Activated T-helper 17 cell treated with anti-CD3 and anti-CD28 coated beads, Interleukin-2, amount 50 U/mL, for 72 hours (primary cell): ENCODE results near the gene MBP. TPM values are rescaled to one million over a fixed set of nuclear protein-coding genes. Genes with fewer than 3 reads are reported as not detected.

Experiments used
- ATAC-seq: fragments of 150-1000 bp; cut with Tn5 transposase; replicated peaks from 2 replicates; pipeline ENCODE4 v1.10.0; 2021; ENCODE audit warnings: mild to moderate bottlenecking, moderate library complexity
- H3K27ac Mint-ChIP-seq: one replicate; pipeline ENCODE4 v1.8.0; 2022; ENCODE audit warnings: mixed read lengths
- H3K27me3 Mint-ChIP-seq: one replicate; pipeline ENCODE4 v1.8.0; 2022; ENCODE audit warnings: mixed read lengths
- H3K36me3 Mint-ChIP-seq: one replicate; pipeline ENCODE4 v1.8.0; 2022; ENCODE audit warnings: low read depth, mild to moderate bottlenecking, mixed read lengths
- H3K4me1 Mint-ChIP-seq: one replicate; pipeline ENCODE4 v1.8.0; 2022; ENCODE audit warnings: mixed read lengths
- H3K4me3 Mint-ChIP-seq: one replicate; pipeline ENCODE4 v1.8.0; 2022; ENCODE audit warnings: mild to moderate bottlenecking, mixed read lengths
- H3K9me3 Mint-ChIP-seq: one replicate; pipeline ENCODE4 v1.8.0; 2022; ENCODE audit warnings: mixed read lengths
- total RNA-seq, 2 donors: library from RNA; stranded (reverse); gene quantifications; one replicate each; pipeline ENCODE4 v1.2.3, GENCODE V29; 2022

Gene MBP
- total RNA-seq, 2 donors from 2014 or later, result 55.7 to 66.5 TPM

DNA sequence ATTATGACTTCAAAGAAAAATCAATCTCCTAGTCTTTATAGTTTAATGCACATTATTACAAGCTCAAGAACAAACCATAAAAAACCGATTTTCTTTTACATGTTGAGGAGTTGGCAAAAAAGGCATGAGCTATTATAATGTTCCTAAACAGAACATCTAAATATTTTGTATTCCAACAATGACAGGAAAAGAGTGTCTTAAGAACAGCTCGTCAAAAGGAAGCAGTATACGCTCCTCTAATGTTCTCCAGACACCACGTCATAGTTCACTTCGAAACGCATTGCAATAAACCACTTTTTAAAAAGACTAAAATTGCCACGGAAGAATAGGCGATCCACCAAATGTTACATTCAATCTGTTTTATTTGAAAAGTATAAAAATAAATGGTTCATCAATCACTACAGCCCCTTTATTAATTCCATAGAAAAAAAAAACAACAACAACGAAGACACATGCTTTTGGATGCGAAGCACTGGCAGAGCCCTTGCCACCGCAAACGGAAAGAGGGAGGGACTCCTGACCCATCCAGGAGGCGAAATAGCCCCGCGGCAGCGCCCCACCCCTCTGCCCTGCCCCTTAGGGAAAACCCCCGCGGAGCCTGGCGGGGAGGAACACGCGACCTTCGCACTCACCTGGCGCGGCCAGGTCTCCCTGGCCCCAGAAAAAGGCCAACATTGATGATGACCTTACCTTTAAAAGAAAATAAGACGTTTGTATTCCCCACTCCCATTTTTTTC is 45.8 kb downstream of the MBP start:
- Mint-ChIP-seq H3K27ac (peak overlapping the region; percentile 37), H3K36me3 (peaks cover 36% of the 10 kb centered on the region), H3K9me3 (no peaks in the 10 kb centered on the region), H3K27me3 (no peaks in the 10 kb centered on the region), H3K4me1 (peaks cover 39% of the 10 kb centered on the region), H3K4me3 (no peak overlapping the region)
- ATAC-seq, result no peak

DNA sequence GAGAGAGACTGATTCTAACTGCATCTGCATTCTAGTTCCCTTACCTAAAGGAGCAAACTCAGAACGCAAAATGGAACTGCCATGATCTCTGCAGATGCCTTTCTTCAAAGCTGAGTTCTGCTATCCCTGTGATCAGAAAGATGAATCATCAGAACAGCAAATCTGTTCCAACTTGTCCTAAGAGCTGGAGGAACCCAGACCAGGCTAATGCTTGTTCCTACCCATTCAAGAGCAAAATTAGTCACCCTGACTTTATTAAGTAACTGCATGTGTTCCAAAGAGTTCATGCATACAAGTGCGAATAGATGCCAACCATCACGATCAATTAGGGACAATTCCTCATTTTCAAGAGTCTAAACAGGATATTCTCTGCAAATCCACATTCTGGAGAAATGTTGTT is 46.5 kb downstream of the MBP start:
- Mint-ChIP-seq H3K9me3 (no peaks in the 10 kb centered on the region), H3K27ac (peak overlapping the region; percentile 37), H3K4me3 (no peak overlapping the region), H3K36me3 (peaks cover 38% of the 10 kb centered on the region), H3K4me1 (peaks cover 40% of the 10 kb centered on the region), H3K27me3 (no peaks in the 10 kb centered on the region)
- peak; percentile 51 for ATAC-seq

DNA sequence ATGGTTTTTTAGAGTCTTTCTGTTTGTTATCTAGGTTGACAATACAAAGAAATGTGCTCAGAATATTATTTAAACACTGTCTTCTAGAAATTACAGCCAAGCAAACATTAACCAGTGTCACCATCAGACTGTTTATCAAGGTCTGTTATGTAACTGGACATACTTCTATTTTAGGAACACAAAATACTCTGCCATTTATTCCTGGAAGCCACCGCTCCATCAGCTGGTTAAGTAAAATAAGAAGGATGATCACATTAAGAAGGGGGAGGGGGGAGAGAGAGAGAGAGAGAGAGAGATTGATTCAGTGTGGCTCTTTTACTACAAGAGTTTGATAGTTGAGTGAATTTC is 47.9 kb downstream of the MBP start:
- H3K4me1 Mint-ChIP-seq, result peaks cover 36% of the 10 kb centered on the region

DNA sequence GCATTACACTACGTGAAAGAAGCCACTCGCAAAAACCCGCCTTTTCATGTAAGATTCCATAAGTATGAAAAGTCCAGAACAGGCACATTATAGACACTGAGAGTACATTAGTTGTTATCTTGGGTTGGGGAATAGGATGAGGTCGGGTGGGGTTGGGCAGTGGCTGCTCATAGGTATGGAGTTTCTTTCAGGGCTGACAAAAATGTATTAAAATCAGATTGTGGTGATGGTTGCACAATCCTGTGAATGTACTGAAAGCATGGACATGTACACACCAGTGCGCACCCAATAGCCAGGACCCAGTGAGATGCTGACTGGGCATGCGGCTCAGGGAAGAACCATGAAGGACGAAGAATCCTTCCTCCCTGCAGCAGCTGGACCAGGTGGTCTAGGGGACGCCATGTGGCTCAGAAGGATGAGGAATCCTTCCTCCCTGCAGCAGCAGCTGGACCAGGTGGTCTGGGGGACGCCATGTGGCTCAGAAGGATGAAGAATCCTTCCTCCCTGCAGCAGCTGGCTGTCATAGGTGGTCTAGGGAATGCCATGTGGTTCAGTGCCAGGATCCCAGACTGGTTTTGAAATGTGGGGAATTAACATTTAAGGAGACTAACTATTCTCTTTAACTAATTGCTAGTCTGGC is 50.1 kb downstream of the MBP start:
- peaks cover 43% of the 10 kb centered on the region for H3K36me3 Mint-ChIP-seq
- no peak overlapping the region for H3K4me3 Mint-ChIP-seq
- ATAC-seq, result no peak
- H3K27me3 Mint-ChIP-seq, result no peaks in the 10 kb centered on the region
- no peak overlapping the region for H3K27ac Mint-ChIP-seq
- H3K4me1 Mint-ChIP-seq, result peaks cover 43% of the 10 kb centered on the region
- no peaks in the 10 kb centered on the region for H3K9me3 Mint-ChIP-seq

More for the DNA sequence above, 47.9 kb downstream of the MBP start:
- Mint-ChIP-seq H3K36me3 (peaks cover 34% of the 10 kb centered on the region), H3K4me3 (no peak overlapping the region), H3K27me3 (no peaks in the 10 kb centered on the region), H3K27ac (peak overlapping the region; percentile 46), H3K9me3 (no peaks in the 10 kb centered on the region)
- ATAC-seq, result no peak

DNA sequence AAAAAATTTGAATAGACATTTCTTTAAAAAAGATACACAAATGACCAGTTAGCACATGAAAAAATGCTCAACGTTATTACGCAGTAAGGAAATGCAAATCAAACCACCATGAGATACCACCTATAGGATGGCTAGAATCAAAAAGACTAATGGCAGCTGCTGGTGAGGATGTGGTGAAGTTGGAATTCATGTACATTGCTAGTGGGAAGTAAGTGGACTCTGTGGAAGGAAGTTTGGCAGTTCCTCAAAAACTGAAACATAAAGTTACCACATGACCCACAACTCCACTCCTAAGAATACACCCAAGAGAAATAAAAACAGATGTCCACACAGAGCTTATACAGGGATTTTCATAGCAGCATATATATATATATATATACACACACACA is 51.2 kb downstream of the MBP start:
- H3K27ac Mint-ChIP-seq, result peak overlapping the region; percentile 78

DNA sequence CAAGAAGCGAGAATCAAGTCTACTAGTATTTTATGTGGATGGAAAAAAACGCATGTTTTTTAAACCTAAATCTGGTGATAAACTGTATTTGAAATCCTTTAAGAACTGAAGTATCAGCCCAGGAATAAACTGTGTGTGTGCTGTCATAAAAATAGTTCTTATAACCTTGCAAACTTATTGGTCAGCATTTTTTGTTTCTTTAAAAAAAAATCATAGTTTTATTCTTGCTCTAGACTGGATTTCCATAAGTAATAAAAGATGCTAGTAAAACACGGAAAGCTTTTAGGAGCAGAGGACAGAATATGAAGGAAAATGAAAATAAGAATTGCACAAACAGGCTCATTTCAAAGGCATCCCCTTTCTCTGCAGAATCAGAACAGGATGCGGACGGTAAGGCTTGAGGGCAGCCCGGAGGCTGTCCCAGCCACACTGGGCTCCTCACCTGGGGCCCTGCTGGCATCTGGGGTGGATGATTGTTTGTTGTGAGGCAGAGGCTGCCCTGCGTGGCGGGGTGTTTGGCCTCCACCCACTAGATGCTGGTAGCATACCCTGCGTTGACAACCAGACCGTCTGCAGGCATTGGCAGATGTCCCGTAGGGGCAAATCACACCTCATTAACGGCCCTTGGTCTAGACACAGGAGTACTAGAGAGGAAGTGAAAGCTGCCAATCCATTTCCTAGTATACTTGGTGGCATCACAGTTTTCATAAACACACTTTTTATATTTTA is 52.5 kb downstream of the MBP start:
- no peaks in the 10 kb centered on the region for H3K9me3 Mint-ChIP-seq
- peak overlapping the region; percentile 56 for H3K4me3 Mint-ChIP-seq
- no peak overlapping the region for H3K27ac Mint-ChIP-seq
- peak; percentile 51 for ATAC-seq
- H3K4me1 Mint-ChIP-seq, result peaks cover 43% of the 10 kb centered on the region
- H3K36me3 Mint-ChIP-seq, result peaks cover 47% of the 10 kb centered on the region
- H3K27me3 Mint-ChIP-seq, result no peaks in the 10 kb centered on the region

More for the DNA sequence above, 51.2 kb downstream of the MBP start:
- H3K36me3 Mint-ChIP-seq, result peaks cover 46% of the 10 kb centered on the region
- H3K4me3 Mint-ChIP-seq, result peak overlapping the region; percentile 56
- no peaks in the 10 kb centered on the region for H3K27me3 Mint-ChIP-seq
- no peak for ATAC-seq
- H3K9me3 Mint-ChIP-seq, result no peaks in the 10 kb centered on the region
- H3K4me1 Mint-ChIP-seq, result peaks cover 43% of the 10 kb centered on the region

DNA sequence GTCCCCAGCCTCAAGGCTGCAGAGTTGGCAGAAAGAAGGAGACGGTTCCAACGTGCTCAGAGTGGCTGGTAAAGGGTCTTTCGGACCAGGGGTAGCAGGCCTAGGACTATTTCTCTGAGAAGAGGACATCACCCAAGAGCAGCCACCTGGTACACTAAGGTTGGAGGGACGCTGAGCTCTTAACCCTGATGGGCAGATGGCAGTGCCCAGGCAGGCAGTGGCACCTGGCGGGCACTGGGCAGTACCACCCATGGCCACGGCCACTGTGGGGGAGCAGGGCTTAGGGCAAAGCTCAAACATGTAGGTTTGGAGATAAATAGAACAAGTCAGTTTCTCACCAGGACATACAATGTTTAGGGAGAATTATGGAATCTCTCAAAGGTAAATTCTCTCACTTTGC is 53.5 kb downstream of the MBP start:
- peaks cover 41% of the 10 kb centered on the region for H3K4me1 Mint-ChIP-seq
- no peaks in the 10 kb centered on the region for H3K27me3 Mint-ChIP-seq
- peaks cover 49% of the 10 kb centered on the region for H3K36me3 Mint-ChIP-seq
- no peak for ATAC-seq
- H3K4me3 Mint-ChIP-seq, result no peak overlapping the region
- H3K9me3 Mint-ChIP-seq, result no peaks in the 10 kb centered on the region
- peak overlapping the region; percentile 74 for H3K27ac Mint-ChIP-seq

DNA sequence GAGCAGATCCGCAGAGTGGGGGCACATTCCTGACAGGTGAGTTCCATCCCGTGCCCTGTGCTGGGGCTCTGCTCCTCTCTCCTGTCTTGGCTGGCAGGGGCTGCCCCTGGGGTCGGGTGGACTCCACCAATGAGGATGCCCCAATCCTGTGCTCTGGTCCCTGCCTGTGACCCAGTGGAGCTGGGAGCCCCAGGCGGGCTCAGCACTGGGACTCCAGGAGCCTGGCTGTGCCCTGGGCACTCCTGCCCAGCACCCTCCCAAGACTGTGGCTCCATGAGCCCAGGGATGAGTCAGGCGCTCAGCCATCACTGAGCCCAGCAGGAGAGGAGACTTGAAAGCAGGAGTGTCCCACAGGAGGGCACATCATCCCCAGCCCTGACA is 53.9 kb downstream of the MBP start:
- Mint-ChIP-seq H3K27me3 (no peaks in the 10 kb centered on the region), H3K36me3 (peaks cover 54% of the 10 kb centered on the region), H3K4me3 (no peak overlapping the region), H3K27ac (peak overlapping the region; percentile 74), H3K4me1 (peaks cover 41% of the 10 kb centered on the region), H3K9me3 (no peaks in the 10 kb centered on the region)
- ATAC-seq, result no peak

DNA sequence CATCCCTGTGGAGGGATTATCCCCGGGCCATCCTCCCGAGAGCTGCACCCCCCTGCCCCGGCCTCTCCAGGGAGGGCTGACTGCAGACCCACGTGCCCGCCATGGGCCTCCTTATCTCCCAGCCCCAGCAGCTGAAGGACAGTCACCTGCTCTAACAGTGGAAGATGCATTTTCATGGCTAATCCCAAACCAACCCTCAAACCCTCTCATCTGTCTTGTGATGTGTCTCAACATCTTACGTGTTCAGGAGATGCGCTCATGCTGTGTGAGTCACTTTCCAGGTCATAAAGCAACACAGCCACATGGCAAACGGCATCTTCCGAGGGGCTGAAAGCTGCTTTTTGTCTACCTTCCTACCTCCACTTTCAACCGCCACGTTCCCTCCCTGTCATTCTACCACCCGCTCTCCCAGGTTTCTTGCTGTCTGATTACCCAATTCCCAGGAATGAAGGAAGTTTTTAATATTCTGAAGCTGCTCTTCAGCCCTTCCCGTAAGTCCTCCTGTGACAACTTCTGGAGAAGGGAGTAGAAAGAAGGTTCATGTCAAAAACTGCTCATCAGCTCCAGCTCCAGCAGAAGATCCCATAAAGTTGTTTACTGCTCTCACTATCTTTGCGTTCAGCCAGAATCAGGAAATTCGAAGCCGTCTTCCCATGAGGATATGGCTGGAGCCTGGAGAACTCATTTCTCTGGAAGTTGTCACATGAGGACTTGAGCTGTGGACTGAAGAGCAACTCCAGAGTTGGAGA is 54.5 kb downstream of the MBP start:
- no peaks in the 10 kb centered on the region for H3K9me3 Mint-ChIP-seq
- peak overlapping the region; percentile 74 for H3K27ac Mint-ChIP-seq
- no peak for ATAC-seq
- H3K36me3 Mint-ChIP-seq, result peaks cover 57% of the 10 kb centered on the region
- H3K4me1 Mint-ChIP-seq, result peaks cover 43% of the 10 kb centered on the region
- no peaks in the 10 kb centered on the region for H3K27me3 Mint-ChIP-seq
- no peak overlapping the region for H3K4me3 Mint-ChIP-seq

DNA sequence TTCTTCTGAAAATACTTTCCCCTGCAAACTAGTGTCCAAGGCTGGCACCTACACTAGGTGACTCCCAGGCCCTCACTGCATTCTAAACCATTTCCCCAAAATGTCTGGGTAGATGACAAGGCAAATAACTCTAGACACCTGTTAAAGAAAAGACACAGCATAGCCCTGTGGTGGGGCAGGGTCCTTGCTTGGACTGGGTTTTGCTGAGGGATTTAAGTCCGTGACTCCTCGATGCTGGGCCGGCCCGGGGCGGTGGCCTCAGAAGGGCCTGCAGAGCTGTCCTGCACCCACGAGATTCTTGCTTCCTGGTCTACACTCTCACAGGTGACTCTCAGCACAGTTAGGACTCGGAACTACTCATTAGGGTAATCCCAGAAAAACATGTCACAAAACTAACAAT is 55.2 kb downstream of the MBP start:
- no peaks in the 10 kb centered on the region for H3K27me3 Mint-ChIP-seq
- H3K4me3 Mint-ChIP-seq, result no peak overlapping the region
- no peak overlapping the region for H3K27ac Mint-ChIP-seq
- H3K36me3 Mint-ChIP-seq, result peaks cover 57% of the 10 kb centered on the region
- no peak for ATAC-seq
- peaks cover 43% of the 10 kb centered on the region for H3K4me1 Mint-ChIP-seq
- no peaks in the 10 kb centered on the region for H3K9me3 Mint-ChIP-seq

DNA sequence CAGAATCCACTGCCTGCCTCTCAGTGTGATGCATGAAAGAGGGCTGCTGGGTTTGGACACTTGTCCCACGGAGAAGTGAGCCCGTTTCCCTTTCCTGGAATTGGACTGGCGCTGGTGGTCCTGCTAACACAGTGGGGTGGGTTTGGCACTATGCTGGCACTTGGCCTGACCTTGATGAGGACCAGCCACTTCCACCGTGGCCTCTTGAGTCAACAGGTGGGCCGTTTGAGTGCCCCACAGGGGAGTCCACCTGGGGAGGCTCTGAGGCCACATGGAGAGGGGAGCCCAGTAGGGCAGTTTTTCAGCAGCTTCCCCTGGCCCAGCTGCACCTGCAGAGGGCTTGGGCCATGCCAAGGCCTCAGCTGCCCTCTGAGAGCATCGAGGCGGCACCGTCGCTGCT is 56.5 kb downstream of the MBP start:
- no peaks in the 10 kb centered on the region for H3K9me3 Mint-ChIP-seq
- ATAC-seq, result no peak
- no peak overlapping the region for H3K4me3 Mint-ChIP-seq
- no peaks in the 10 kb centered on the region for H3K27me3 Mint-ChIP-seq
- H3K4me1 Mint-ChIP-seq, result peaks cover 50% of the 10 kb centered on the region
- peaks cover 68% of the 10 kb centered on the region for H3K36me3 Mint-ChIP-seq
- H3K27ac Mint-ChIP-seq, result peak overlapping the region; percentile 50

DNA sequence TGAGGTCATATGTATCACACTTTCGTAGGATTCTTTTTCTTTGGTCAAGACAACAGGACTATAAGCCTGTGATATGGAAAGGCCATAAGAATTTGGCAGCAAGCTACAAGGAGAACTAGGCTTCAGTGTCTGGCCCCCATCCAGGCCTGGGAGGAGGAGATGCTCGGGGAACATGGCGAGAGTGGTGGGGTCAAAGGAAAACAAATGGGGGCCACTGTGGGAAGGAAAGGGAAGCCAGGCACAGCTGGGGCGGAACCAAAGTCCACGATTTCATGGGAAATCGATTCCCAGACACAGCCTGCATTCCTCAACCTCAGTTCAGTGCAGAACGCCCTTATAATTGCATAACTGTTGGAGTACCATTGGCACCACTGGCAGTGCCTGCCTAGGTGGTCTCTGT is 58.2 kb downstream of the MBP start:
- H3K27ac Mint-ChIP-seq, result peak overlapping the region; percentile 82
- peak overlapping the region; percentile 62 for H3K4me3 Mint-ChIP-seq
- H3K27me3 Mint-ChIP-seq, result no peaks in the 10 kb centered on the region
- no peaks in the 10 kb centered on the region for H3K9me3 Mint-ChIP-seq
- peaks cover 58% of the 10 kb centered on the region for H3K4me1 Mint-ChIP-seq
- no peak for ATAC-seq
- H3K36me3 Mint-ChIP-seq, result peaks cover 74% of the 10 kb centered on the region

DNA sequence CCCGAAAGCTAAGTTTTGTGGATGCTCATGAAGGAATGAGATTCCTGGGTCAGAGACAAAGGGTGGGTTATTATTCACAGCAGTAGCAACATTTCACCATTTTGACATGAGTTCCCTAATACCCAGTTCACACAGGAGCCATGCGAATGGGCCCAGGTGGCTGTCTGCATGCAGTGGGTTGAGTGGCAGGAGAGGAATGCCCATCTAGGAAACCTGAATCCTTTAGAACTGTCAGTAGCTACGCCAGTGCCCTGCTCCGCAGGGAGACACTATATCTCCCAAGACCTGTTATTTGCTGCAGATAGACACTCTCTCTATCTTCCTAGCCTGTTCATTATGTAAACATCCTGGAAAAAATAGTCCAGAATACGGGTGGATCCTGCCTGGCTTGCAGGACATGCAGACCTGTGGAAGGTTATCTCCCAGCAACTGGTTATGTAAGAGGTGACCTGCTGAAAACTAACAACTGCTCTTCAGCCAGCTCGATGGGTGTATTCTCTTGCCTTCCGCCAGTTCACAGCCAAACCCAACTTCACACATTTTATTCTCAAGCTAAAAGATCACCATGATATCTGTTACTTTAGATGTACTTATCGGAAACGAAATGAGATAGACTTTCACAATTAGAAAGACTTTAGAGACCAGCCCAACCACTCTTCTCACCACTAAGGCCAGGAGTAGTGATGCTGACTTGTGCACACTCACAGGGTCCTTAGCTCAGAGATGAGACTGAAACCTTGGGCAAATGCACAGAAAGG is 59.1 kb downstream of the MBP start:
- Mint-ChIP-seq H3K4me1 (peaks cover 64% of the 10 kb centered on the region), H3K36me3 (peaks cover 69% of the 10 kb centered on the region), H3K27ac (peak overlapping the region; percentile 82), H3K4me3 (peak overlapping the region; percentile 62), H3K9me3 (no peaks in the 10 kb centered on the region), H3K27me3 (no peaks in the 10 kb centered on the region)
- ATAC-seq, result peak; percentile 66

DNA sequence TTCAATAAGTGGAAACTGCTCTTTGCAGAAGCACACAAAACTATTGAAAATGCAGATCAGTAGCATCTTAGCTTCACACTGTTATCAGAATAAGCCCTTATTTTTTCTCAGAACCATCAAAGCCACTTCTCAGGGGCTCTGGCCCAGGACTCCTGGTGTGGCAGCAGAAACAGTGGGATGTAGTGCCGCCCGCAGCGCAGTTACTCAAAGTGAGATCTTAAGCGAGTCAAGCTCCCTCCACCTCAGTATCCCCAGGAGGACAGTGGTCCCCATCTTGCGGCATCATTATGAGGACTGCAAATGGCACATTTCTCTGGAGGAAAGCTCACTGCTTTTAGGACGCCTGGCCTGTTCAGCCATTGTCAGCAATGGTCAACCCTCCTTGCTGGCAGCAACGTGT is 60.0 kb downstream of the MBP start:
- peaks cover 59% of the 10 kb centered on the region for H3K4me1 Mint-ChIP-seq
- H3K4me3 Mint-ChIP-seq, result peak overlapping the region; percentile 88
- H3K27ac Mint-ChIP-seq, result peak overlapping the region; percentile 100
- ATAC-seq, result no peak
- peaks cover 69% of the 10 kb centered on the region for H3K36me3 Mint-ChIP-seq
- no peaks in the 10 kb centered on the region for H3K9me3 Mint-ChIP-seq
- no peaks in the 10 kb centered on the region for H3K27me3 Mint-ChIP-seq
